HepG2 (cell line): ENCODE measurements around the gene SMC6. TPM values are rescaled to one million over a fixed set of nuclear protein-coding genes. Genes with fewer than 3 reads are reported as not detected.

Experiments
- ATAC-seq: fragments of 200-7000 bp; cut with Tn5 transposase; 3 replicates; pipeline ENCODE4 v1.9.1; 2020; ENCODE audit warnings: mild to moderate bottlenecking, moderate library complexity
- BruUV-seq: library from RNA; stranded (reverse); fragments of 400-500 nt; replicated peaks from 2 replicates; lab custom pipeline; 2021; lab: Mats Ljungman, UMichigan
- CTCF ChIA-PET: fragments of 300-600 bp; formaldehyde crosslinking; extraction: SDS; loops from one replicate; lab custom pipeline; 2021; ENCODE audit warnings: low total read pairs, inconsistent platforms, low intra/inter-chr PET ratio; lab: Yijun Ruan, JAX
- POLR2A ChIA-PET: fragments of 350-600 bp; sonication (Branson Sonifier 250); formaldehyde crosslinking; loops from one replicate; lab custom pipeline; 2020; ENCODE audit warnings: antibody characterized with exemption, inconsistent platforms; lab: Yijun Ruan, JAX
- DNase-seq: peaks from one replicate; pipeline ENCODE4 v3.0.0-alpha.2; 2015; ENCODE audit warnings: low spot score
- FAIRE-seq: peaks from 3 replicates; lab custom pipeline; 2011; peaks lifted over from hg19 to GRCh38; lab: Jason Lieb, UNC
- H2AFZ ChIP-seq: one replicate; pipeline ENCODE4 v1.6.1; 2011; ENCODE audit warnings: low read length, inconsistent platforms
- H3K27ac ChIP-seq: fragments of 300-600 bp; 3 replicates; pipeline ENCODE4 v1.8.0; 2011; ENCODE audit warnings: mixed run types, mild to moderate bottlenecking, mixed read lengths, low read length, inconsistent platforms; ENCODE audit not compliant: insufficient read depth; ENCODE audit errors: extremely low read length
- H3K27me3 ChIP-seq, 2 experiments: fragments of 200-600 bp in 1 of 2; 2 replicates in 1 of 2; 3 replicates in 1 of 2; pipeline versions ENCODE4 v1.6.0 to v1.8.0; 2011; ENCODE audit warnings: low read length in 2 of 2, mild to moderate bottlenecking in 2 of 2, moderate library complexity in 2 of 2, inconsistent platforms in 1 of 2; ENCODE audit not compliant: insufficient read depth in 2 of 2, control insufficient read depth in 1 of 2
- H3K36me3 ChIP-seq, 2 experiments: fragments of 200-600 bp in 1 of 2; replicated peaks in 1 of 2; 2 replicates in 1 of 2; 3 replicates in 1 of 2; pipeline versions ENCODE4 v1.5.1 to v1.8.0; 2011; ENCODE audit warnings: low read length in 2 of 2, inconsistent platforms in 1 of 2; ENCODE audit not compliant: insufficient read depth in 2 of 2, control insufficient read depth in 1 of 2
- H3K4me1 ChIP-seq: 2 replicates; pipeline ENCODE4 v1.5.1; 2012; ENCODE audit warnings: low read length, inconsistent platforms; ENCODE audit not compliant: insufficient read depth
- H3K4me2 ChIP-seq: 2 replicates; pipeline ENCODE4 v1.6.0; 2011; ENCODE audit warnings: low read depth, low read length, inconsistent platforms
- H3K4me3 ChIP-seq, 3 experiments: fragments of 200-600 bp in 1 of 3; sonication (generic), shearing (Covaris generic) in 1 of 3; replicated peaks in 1 of 3; 2 replicates each; pipeline ENCODE4 v1.5.1; 2011 to 2016; ENCODE audit warnings: low read length in 3 of 3, inconsistent platforms in 2 of 3, low read depth in 2 of 3, mild to moderate bottlenecking in 2 of 3, control low read depth in 1 of 3, mixed read lengths in 1 of 3; ENCODE audit not compliant: insufficient read depth in 1 of 3
- H3K79me2 ChIP-seq: one replicate; pipeline ENCODE4 v1.6.1; 2011; ENCODE audit warnings: low read length, inconsistent platforms; ENCODE audit not compliant: insufficient read depth
- H3K9ac ChIP-seq: 2 replicates; pipeline ENCODE4 v1.6.0; 2011; ENCODE audit warnings: mild to moderate bottlenecking, low read depth, low read length, inconsistent platforms; ENCODE audit not compliant: insufficient read depth
- H3K9me3 ChIP-seq: 2 replicates; pipeline ENCODE4 v1.5.1; 2012; ENCODE audit warnings: mild to moderate bottlenecking, low read length
- H4K20me1 ChIP-seq: 2 replicates; pipeline ENCODE4 v1.6.0; 2011; ENCODE audit warnings: inconsistent platforms, mild to moderate bottlenecking, low read length, moderate library complexity; ENCODE audit not compliant: insufficient read depth
- ARNTL ChIP-seq: sonication (generic); formaldehyde crosslinking; IDR thresholded peaks from 2 replicates; pipeline ENCODE4 v1.4.0; 2020; ENCODE audit warnings: mild to moderate bottlenecking, missing genetic modification reagents
- CBFB ChIP-seq: sonication (generic); formaldehyde crosslinking; IDR thresholded peaks from 2 replicates; pipeline ENCODE4 v1.4.0; 2020; ENCODE audit warnings: missing genetic modification reagents
- CHD4 ChIP-seq: fragments of 200-600 bp; sonication (generic); IDR thresholded peaks from 2 replicates; pipeline ENCODE4 v1.7.0; 2017; ENCODE audit warnings: mild to moderate bottlenecking, low read length, borderline replicate concordance
- FOSL2 ChIP-seq: sonication (generic); formaldehyde crosslinking; IDR thresholded peaks from 2 replicates; pipeline ENCODE4 v1.4.0; 2020; ENCODE audit warnings: missing genetic modification reagents
- HMG20A ChIP-seq: IDR thresholded peaks from 2 replicates; pipeline ENCODE4 v1.6.1; 2016; ENCODE audit warnings: borderline replicate concordance
- KDM5B ChIP-seq: sonication (generic); formaldehyde crosslinking; IDR thresholded peaks from 2 replicates; pipeline ENCODE4 v1.4.0; 2020; ENCODE audit warnings: missing genetic modification reagents, mild to moderate bottlenecking, borderline replicate concordance
- NR2F1 ChIP-seq, 2 experiments: fragments of 450-650 bp in 1 of 2; formaldehyde crosslinking in 1 of 2; IDR thresholded peaks; 2 replicates each; pipeline versions ENCODE4 v1.5.0 to v1.6.1; 2016 to 2020; ENCODE audit warnings: mild to moderate bottlenecking in 1 of 2, missing compliant biosample characterization in 1 of 2, missing genetic modification reagents in 1 of 2, moderate library complexity in 1 of 2
- POLR2AphosphoS2 ChIP-seq: IDR thresholded peaks from 2 replicates; pipeline ENCODE4 v1.6.1; 2011; ENCODE audit warnings: low read depth, low read length, improper control_type of control experiment
- SPEN ChIP-seq: sonication (generic); formaldehyde crosslinking; IDR thresholded peaks from 2 replicates; pipeline ENCODE4 v1.5.1; 2020; ENCODE audit warnings: low read depth, mild to moderate bottlenecking, missing genetic modification reagents
- TARDBP ChIP-seq: sonication (generic); formaldehyde crosslinking; IDR thresholded peaks from 2 replicates; pipeline ENCODE4 v1.8.0; 2022; ENCODE audit warnings: mild to moderate bottlenecking, missing genetic modification reagents
- ZBTB7B ChIP-seq: sonication (generic); formaldehyde crosslinking; IDR thresholded peaks from 2 replicates; pipeline ENCODE4 v1.4.0; 2020; ENCODE audit warnings: missing genetic modification reagents
- ZFP36 ChIP-seq: fragments of 150-350 bp; IDR thresholded peaks from 2 replicates; pipeline ENCODE4 v1.6.1; 2018; ENCODE audit warnings: borderline replicate concordance, low read length, low read depth; ENCODE audit not compliant: partially characterized antibody
- ZNF331 ChIP-seq: sonication (generic); formaldehyde crosslinking; IDR thresholded peaks from 2 replicates; pipeline ENCODE4 v1.4.0; 2020; ENCODE audit warnings: missing genetic modification reagents
- ZNF556 ChIP-seq: sonication (generic); formaldehyde crosslinking; IDR thresholded peaks from 2 replicates; pipeline ENCODE4 v1.4.0; 2020; ENCODE audit warnings: mild to moderate bottlenecking, missing genetic modification reagents, borderline replicate concordance
- ZNF570 ChIP-seq: sonication (generic); formaldehyde crosslinking; IDR thresholded peaks from 2 replicates; pipeline ENCODE4 v1.4.0; 2020; ENCODE audit warnings: mild to moderate bottlenecking, missing genetic modification reagents, borderline replicate concordance
- ZNF7 ChIP-seq: IDR thresholded peaks from 2 replicates; pipeline ENCODE4 v1.6.1; 2016; ENCODE audit warnings: missing biosample characterization, missing genetic modification reagents
- ZNF747 ChIP-seq: sonication (generic); formaldehyde crosslinking; IDR thresholded peaks from 2 replicates; pipeline ENCODE4 v1.8.1; 2023; ENCODE audit warnings: missing genetic modification reagents, mild to moderate bottlenecking, borderline replicate concordance
- ZNF83 ChIP-seq: sonication (generic); formaldehyde crosslinking; IDR thresholded peaks from 2 replicates; pipeline ENCODE4 v1.4.0; 2020; ENCODE audit warnings: missing genetic modification reagents, mild to moderate bottlenecking, borderline replicate concordance
- WGBS: methylation state at CpG from one replicate; pipeline ENCODE4 v1.1.6; 2017; ENCODE audit warnings: low lambda C conversion rate; 5-methylcytosine and 5-hydroxymethylcytosine counted together
- in situ Hi-C: cut with HindIII; loops from 2 replicates; pipeline ENCODE4 v1.10.0; 2017; ENCODE audit warnings: low pct_unique_long_range_greater_than_20kb; ENCODE audit not compliant: extremely low pct_ligation_motif_present
- intact Hi-C: fragments of 100-400 bp; cut with micrococcal nuclease; formaldehyde crosslinking; loops from one replicate; pipeline ENCODE4 v1.10.0; 2022; ENCODE audit not compliant: unreplicated experiment
- polyA plus RNA-seq, 8 experiments: library from polyadenylated mRNA; depleted of rRNA in 3 of 8; stranded (reverse) in 7 of 8; unstranded in 1 of 8; fragments of >200 nt; fragmentation: Illumina TruSeq in 4 of 8; extraction: Trizol in 4 of 8; gene quantifications; 2 replicates each; pipeline versions ENCODE4 v1.2.1 to v1.2.3, GENCODE V29; 2011 to 2016; ENCODE audit warnings: low read depth in 4 of 8, missing spikeins in 1 of 8, mixed read lengths in 1 of 8; ENCODE audit not compliant: insufficient read depth in 1 of 8
- total RNA-seq, 5 experiments: library from RNA; depleted of rRNA; stranded (reverse); fragments of >200 nt; fragmentation: Illumina TruSeq; extraction: Trizol; gene quantifications; 2 replicates each; pipeline ENCODE4 v1.2.3, GENCODE V29; 2016; ENCODE audit warnings: low read depth in 1 of 5
- TF ChIP-seq, protein P1 (sequence below): sonication (generic); formaldehyde crosslinking; IDR thresholded peaks from one replicate; pipeline ENCODE4 v1.5.1; 2020; ENCODE audit warnings: mild to moderate bottlenecking, missing genetic modification reagents; ENCODE audit errors: not compliant biosample characterization

SMC6 gene
- total and polyA plus RNA-seq, 2 of the 13 experiments (the other 11 are each of a cell fraction or from before 2014, with no cell fraction given) = 18.9 to 55.3 TPM

DNA sequence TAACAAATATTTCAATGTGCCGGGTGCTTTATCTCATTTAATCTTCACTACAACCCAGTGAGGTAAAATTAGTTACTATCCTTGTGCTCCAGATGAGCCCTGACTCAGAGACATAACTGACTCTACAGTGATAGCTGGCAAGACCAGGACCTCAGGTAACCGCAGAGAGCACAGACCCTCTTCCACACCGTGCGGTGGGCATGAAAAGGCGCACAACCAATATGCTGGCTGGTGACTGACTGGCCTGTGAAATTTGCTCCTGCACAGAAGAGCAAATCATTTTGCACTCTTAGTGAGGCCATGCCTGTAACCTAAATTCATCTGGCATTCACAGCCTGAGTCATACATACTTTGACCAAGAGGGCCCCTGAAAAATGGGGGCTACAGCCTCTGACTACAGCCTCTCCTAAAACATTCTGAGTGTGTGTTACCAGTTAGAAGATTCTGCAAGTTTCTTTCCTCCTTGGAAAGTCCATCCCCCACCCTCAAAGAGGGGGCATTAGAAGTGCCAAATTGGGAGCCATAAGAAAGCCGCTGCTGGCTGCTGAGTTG lies 40.3 kb upstream of the SMC6 start:
- Histone ChIP-seq H3K4me1 (no peaks in the 10 kb centered on the region), H3K4me3 (no peak overlapping the region), H3K36me3 (no peaks in the 10 kb centered on the region), H3K9ac (no peak overlapping the region), H3K79me2 (no peaks in the 10 kb centered on the region), H3K4me2 (no peak overlapping the region), H3K9me3 (no peaks in the 10 kb centered on the region), H3K27ac (no peak overlapping the region), H4K20me1 (no peaks in the 10 kb centered on the region), H2AFZ (no peak overlapping the region), H3K27me3 (peaks cover 2 to 6% of the 10 kb centered on the region in 2 experiments; a peak in 4 of 5 replicates)
- WGBS = 75% methylated on average over 6 of the region's 6 CpGs
- in situ Hi-C loops (no loop called here), intact Hi-C loops (no loop called here)
- ATAC-seq (no peak), FAIRE-seq (no peak), DNase-seq (no peak)
- POLR2A ChIA-PET = no interaction called here
- BruUV-seq = no TSS peak
- CTCF ChIA-PET = no interaction called here
- TF ChIP-seq SPEN (CRISPR knock-in tag) (no peak), CBFB (CRISPR knock-in tag) (no peak), ZNF570 (CRISPR knock-in tag) (no peak), CHD4 (no peak), ARNTL (no peak), KDM5B (CRISPR knock-in tag) (no peak), ZNF7 (CRISPR knock-in tag) (no peak), ZFP36 (no peak), ZNF83 (no peak), ZNF556 (CRISPR knock-in tag) (no peak), ZBTB7B (CRISPR knock-in tag) (no peak), ZNF747 (CRISPR knock-in tag) (no peak), TARDBP (CRISPR knock-in tag) (no peak), NR2F1 (CRISPR knock-in tag; IDR thresholded peaks at IDR 0.05) (no peak), POLR2AphosphoS2 (no peak), HMG20A (no peak), FOSL2 (CRISPR knock-in tag) (no peak), ZNF331 (CRISPR knock-in tag) (no peak)
- TF ChIP-seq, protein P1, sequence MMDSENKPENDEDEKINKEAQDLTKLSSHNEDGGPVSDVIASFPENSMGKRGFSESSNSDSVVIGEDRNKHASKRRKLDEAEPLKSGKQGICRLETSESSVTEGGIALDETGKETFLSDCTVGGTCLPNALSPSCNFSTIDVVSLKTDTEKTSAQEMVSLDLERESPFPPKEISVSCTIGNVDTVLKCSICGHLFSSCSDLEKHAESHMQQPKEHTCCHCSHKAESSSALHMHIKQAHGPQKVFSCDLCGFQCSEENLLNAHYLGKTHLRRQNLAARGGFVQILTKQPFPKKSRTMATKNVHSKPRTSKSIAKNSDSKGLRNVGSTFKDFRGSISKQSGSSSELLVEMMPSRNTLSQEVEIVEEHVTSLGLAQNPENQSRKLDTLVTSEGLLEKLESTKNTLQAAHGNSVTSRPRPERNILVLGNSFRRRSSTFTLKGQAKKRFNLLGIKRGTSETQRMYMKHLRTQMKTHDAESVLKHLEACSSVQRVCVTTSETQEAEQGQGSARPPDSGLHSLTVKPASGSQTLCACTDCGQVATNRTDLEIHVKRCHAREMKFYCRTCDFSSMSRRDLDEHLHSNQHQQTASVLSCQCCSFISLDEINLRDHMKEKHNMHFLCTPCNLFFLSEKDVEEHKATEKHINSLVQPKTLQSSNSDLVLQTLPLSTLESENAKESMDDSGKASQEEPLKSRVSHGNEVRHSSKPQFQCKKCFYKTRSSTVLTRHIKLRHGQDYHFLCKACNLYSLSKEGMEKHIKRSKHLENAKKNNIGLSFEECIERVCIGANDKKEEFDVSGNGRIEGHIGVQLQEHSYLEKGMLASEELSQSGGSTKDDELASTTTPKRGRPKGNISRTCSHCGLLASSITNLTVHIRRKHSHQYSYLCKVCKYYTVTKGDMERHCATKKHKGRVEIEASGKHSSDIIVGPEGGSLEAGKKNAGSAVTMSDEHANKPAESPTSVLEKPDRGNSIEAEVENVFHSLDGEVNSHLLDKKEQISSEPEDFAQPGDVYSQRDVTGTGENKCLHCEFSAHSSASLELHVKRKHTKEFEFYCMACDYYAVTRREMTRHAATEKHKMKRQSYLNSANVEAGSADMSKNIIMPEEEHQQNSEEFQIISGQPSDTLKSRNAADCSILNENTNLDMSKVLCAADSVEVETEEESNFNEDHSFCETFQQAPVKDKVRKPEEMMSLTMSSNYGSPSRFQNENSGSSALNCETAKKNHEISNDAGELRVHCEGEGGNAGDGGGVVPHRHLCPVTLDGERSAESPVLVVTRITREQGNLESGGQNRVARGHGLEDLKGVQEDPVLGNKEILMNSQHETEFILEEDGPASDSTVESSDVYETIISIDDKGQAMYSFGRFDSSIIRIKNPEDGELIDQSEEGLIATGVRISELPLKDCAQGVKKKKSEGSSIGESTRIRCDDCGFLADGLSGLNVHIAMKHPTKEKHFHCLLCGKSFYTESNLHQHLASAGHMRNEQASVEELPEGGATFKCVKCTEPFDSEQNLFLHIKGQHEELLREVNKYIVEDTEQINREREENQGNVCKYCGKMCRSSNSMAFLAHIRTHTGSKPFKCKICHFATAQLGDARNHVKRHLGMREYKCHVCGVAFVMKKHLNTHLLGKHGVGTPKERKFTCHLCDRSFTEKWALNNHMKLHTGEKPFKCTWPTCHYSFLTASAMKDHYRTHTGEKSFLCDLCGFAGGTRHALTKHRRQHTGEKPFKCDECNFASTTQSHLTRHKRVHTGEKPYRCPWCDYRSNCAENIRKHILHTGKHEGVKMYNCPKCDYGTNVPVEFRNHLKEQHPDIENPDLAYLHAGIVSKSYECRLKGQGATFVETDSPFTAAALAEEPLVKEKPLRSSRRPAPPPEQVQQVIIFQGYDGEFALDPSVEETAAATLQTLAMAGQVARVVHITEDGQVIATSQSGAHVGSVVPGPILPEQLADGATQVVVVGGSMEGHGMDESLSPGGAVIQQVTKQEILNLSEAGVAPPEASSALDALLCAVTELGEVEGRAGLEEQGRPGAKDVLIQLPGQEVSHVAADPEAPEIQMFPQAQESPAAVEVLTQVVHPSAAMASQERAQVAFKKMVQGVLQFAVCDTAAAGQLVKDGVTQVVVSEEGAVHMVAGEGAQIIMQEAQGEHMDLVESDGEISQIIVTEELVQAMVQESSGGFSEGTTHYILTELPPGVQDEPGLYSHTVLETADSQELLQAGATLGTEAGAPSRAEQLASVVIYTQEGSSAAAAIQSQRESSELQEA = no peak
